ENCODE data around the gene OCA2.

Gene OCA2

GRCh38 chr15:27935328-27935727 lies 163.8 kb downstream of the OCA2 start:
- DNase-seq, result no peak

GRCh38 chr15:27934782-27935181 lies 164.3 kb downstream of the OCA2 start:
- no peak for DNase-seq

- DNase-seq, result no peak
These were observed 165.6 kb downstream of the OCA2 start for GRCh38 chr15:27933562-27933961.

DNA sequence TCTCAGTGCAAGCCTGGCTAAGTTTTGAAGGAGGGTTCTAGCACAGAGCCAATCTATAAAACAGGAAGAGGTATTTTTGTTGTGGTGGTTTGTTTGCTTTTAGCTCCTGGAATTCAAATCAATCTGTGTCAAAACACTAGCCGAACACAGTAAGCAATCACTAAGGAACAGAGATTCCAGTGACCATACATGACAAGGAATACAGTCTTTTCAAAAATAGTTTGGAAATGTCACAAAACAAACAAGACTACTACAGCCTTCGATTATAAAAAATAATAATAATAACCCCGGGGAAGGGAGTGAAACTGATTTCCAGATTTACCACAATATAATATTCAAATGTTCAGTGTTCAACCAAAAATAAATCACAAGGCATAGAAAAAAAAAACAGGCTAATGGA lies 166.5 kb downstream of the OCA2 start:
- no peak for DNase-seq

DNA sequence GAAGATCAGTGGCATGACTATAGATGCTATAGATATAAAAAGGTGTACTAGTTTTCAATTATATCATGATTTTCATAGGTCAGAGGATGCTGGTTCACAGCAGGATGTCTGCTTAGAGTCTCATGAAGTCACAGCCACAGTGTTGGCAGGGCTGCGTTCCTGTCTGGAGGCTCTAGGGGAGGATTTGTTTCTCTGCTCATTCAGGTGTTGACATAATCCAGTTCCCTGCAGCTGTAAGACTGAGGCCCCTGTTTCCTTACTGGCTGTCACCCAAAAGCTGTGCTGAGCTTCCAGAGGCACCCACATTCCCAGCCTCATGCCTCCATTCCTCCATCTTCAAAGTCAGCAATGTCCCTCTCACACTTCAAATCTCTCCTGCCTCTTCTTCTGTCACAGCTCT lies 170.7 kb downstream of the OCA2 start:
- no peak for DNase-seq

DNA sequence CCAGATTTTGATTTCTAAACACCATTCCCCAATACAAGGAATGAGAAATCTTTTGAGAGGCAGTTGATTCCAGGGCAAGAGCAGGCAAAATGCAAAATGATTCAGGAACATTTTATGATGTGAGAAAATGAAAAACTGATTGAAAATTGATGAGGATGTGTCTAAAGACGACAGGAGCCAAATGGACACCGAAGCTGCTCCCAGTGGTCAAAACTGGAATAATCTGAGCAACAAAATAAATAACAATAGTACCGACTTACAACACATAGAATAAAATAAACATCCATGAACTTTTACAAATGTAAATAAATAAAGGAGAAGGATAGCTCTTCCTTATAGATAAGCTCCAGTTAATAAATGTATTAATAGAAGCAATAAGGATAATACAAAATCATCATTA lies 186.8 kb downstream of the OCA2 start:
- DNase-seq, result no peak

DNA sequence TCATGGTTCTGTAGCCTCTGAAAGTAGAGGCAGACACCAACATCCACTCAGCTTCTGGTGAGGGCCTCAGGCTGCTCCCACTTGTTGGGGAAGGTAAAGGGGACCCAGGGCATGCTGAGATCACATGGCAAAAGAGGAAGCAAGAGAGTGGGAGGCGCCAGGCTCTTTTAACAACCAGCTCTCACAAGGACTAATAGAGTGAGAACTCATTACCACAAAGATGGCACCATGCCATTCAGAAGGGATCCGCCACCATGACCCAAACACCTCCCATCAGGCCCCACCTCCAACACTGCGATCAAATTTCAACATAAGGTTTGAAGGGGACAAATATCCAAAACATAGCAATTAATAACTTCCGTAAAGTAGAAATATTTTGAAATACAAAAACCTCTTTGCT lies 192.3 kb downstream of the OCA2 start:
- DNase-seq, result no peak

- no peak for DNase-seq
These were observed 195.7 kb downstream of the OCA2 start for GRCh38 chr15:27903405-27903804.

DNA sequence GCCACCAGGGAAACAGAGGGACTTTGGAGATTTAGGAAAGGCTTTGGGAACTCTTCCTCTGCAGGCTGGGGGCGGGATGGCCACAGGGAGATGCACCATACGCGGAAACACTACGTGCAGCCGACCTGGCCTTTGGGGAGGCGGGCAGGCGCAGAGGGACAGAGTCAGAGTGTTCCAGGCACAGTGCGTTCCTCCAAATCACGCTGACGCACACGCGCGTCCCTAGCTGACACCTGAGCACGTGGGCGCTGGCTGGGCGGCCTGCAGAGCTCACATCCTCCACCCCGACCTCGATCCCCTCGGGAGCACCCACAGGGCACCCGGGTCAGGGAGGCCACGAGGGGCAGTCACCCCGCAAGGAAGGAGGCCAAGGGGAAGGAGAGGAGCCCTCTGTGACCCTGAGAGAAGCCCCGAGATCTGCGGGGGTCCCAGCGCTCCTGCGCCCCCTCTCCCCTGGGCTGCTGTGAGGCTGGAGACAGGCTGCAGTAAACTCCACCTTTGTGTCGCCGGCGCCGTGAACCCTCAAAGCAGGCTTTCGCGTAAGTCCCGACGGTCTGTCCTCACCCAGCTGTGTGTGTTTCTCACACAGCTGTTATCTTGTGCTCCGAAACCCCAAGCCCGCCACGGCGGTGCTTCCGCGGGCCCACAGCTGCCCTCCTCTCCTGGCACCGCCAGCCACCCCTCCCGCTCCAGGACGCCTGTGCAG lies 196.3 kb downstream of the OCA2 start:
- no peak for DNase-seq

DNA sequence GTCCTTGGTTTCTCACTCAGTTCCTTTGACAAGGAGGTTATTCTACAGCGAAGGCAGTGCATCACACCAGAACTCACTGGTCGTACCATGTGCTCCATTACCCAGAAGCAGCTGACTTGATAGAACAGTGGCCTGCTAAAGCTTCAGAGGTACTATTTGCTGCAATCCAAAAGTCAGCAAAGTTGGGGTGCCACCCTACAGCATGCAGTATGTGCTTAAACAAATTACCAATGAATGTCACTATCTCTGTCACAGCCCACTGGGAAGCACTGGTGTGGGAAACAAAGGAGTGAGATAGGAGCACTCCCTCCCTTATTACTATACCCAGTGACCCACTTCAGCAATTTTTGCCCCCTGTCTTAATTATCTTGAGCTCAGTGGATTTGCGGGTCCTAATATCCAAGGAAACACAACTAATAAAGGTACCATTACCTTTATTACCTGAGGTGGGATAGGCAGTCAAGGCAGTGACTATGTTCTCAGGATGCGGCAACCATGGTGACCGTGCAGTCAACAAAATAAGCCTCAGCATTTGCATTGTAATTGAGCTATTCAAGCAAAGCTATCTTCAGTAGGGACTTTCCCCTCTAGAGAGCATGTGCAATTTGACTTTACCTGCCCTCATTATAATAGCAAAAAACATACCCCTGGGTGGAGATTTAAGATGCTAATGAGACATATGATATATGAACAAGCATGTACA lies 199.4 kb downstream of the OCA2 start:
- no peak for DNase-seq

DNA sequence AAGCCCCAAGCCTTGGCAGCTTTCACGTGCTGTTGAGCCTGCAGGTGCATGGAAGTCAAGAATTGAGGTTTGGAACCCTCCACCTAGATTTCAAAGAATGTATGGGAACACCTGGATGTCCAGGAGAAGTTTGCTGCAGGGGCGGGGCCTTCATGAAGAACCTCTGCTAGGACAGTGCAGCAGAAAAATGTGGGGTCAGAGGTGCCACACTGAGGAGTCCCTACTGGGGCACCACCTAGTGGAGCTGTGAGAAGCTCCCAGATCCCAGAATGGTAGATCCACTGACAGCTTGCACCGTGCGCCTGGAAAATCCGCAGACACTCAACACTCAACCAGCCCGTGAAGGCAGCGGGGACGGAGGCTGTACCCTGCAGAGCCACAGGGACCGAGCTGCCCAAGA lies 201.6 kb downstream of the OCA2 start:
- no peak for DNase-seq

- DNase-seq, result no peak
These were observed 204.5 kb downstream of the OCA2 start for GRCh38 chr15:27894645-27895044.

GRCh38 chr15:27889258-27889657 lies 209.9 kb downstream of the OCA2 start:
- no peak for DNase-seq

DNA sequence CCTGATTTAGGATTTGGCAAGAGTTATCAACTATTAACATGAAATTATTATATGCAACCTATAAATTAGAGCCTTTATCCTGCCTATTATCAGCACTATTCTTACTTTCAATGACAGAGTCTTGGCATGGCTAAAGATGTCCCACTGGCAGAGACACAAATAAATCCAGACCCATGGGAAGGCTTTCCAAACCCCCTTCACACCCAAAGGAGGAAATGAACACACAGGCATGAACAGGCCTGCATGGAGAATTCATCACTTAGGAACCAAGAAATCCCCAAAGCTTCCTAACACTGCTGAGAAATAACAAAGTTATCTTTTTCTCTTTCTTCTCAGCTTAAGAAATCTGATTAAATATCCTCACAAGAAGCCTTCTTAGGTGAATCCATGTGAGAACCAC lies 213.9 kb downstream of the OCA2 start:
- DNase-seq, result no peak

- no peak for DNase-seq
These were observed 214.4 kb downstream of the OCA2 start for GRCh38 chr15:27884726-27885125.

- DNase-seq, result no peak
These were observed 220.3 kb downstream of the OCA2 start for GRCh38 chr15:27878841-27879240.

DNA sequence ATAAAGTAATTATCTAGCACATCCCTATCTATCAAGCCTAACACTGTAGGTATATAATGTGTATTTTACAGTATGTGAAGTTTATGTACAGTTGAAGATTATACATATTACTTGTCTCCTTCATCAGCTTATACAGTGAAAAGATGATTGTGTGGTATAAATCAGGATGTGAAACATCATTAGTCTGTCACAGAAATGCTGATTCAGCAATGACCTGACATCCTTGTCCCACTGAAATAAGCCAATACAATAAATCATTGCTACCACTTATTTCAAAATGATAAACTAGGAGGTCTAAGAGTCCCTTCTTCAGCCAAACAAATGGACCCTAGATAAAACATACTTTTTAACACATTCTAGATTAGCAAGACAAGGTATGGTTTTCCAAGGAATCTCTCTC lies 225.3 kb downstream of the OCA2 start:
- DNase-seq, result no peak

DNA sequence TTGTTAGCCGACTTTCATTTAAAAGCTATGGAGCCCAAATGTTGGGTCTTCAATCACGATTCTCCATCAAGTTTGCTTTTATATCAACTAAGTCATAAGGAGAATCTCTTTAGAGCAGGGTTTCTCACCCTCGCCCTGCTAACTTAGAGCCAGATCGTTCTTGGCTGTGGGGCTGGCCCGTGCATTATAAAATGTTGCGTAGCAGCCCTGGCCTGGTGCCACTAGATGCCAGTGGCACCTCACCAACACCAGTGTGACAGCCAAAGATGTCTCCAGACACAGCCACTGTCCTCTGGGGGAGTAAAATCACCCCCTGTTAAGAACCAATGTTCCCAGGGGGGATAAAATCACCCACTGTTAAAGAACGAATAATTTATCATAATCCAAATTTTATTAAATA lies 226.1 kb downstream of the OCA2 start:
- DNase-seq, result no peak

DNA sequence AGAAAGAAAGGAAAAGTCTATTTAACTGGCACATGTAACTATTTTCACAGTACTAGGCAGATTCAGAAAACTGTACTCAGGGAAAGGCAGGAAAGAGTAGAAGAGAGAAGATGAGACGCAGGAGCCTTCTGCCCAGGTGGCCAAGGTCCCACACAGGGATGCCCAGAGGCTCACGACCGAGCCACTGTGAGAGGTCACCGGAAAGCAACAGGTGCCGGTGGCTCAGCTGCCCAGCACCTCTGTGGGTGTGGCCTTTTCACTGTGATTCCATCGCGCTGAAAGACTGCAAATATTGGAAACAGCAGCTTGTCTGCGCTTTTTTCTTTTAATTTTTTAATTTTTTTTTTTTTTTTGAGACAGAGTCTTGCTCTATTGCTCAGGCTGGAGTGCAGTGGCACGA lies 226.8 kb downstream of the OCA2 start:
- no peak for DNase-seq

DNA sequence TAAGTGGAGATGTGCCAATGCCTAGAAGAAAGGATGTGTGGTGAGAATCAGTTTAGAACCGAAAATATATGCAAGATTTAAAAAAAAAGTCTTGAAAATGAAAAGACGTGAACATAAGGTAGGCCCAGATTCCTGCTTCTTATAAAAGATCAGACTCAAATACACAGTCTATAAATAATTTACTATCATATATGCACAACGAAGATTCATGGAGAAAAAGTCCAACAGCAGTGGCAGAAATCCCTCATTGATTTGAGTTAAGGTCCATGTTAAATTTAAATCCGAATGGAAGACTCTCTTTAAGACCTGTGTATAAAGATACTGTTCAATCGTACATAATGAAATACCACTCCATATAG lies 227.2 kb downstream of the OCA2 start:
- DNase-seq, result no peak

DNA sequence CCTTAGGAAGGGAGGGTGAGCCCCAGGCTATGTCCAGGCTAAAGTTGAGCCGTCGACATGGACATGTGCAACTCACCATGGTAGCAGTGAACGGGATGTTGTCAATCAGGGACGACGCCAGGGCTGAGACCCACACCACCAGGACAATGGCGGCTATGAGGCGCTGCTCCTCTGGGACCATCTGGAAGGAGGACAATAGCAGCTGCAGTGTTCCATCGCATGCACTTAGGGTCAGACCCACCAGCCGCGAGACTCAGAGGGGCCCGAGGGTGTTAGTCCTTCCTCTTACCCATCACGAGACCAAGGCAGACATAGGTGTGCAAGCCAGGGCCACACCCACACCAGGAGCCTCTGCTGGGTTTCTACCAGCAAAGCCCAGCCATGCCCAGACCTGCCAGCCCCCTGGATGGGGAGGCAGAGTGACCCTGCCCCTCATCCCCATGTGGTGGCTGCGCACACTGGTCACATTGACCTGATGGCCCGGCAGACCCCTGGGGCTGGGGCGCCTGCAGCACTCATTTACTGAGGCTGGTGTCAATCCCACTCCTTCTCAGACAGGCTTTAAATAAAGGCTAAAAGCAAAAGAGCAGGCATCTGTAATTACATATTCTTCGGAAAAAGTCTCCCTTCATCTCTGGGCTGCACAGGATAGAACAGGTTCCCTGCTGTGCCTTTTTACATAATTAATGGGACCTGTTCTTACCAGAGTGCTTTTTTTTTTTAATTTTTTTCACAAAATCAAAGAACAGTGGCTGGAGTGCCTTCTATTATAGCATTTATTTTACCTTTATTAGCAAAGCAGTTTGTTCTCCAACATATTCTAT lies 227.8 kb downstream of the OCA2 start:
- no peak for DNase-seq

DNA sequence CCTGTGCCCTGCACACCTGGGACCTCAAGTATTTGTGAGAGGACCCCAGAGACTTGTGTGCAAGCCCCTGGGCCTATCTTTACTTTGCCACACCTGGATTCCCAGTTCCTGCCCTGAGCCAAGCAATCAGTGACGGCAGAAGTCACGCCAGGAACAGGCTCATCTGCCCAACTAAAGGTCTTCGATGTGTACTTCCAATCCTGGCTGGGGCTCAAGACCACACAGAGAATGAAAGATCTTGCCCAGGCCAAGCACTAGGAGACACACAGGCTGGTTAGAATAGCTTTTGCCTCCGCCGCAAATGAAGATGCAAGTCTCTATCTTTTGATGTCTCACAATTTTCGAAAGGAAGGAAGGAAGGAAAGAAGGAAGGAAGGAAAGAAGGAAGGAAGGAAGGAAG lies 228.8 kb downstream of the OCA2 start:
- no peak for DNase-seq

GRCh38 chr15:27869697-27870281 lies 229.3 kb downstream of the OCA2 start:
- DNase-seq, result no peak

Measured in NCI-H524 treated with DMSO at 0.1 percent for 48 hours (cell line).